Esophagus squamous epithelium (tissue), 4 donors: ENCODE results near the gene KCNJ10.

Experiments
- CTCF ChIP-seq, 6 experiments: fragments of 450-650 bp in 4 of 6; fragments of 200-600 bp in 2 of 6; sonication (generic) in 2 of 6; IDR thresholded peaks; one replicate each; pipeline ENCODE4 v1.5.1; 2016 to 2019; ENCODE audit warnings: antibody characterized with exemption in 6 of 6, mild to moderate bottlenecking in 4 of 6, moderate library complexity in 4 of 6
- POLR2A ChIP-seq, 4 donors: fragments of 450-650 bp; IDR thresholded peaks; one replicate each; pipeline ENCODE4 v1.6.1; 2017; ENCODE audit warnings: antibody characterized with exemption in 4 of 4, mild to moderate bottlenecking in 4 of 4, moderate library complexity in 3 of 4

GRCh38 chr1:160116283-160117147 is 46.6 kb upstream of the KCNJ10 start:
- TF ChIP-seq CTCF (IDR thresholded peaks at IDR 0.05) = no peak
- no peak for TF ChIP-seq POLR2A (IDR thresholded peaks at IDR 0.05)
